ENCODE measurements around the gene KLK15.

KLK15 gene

DNA sequence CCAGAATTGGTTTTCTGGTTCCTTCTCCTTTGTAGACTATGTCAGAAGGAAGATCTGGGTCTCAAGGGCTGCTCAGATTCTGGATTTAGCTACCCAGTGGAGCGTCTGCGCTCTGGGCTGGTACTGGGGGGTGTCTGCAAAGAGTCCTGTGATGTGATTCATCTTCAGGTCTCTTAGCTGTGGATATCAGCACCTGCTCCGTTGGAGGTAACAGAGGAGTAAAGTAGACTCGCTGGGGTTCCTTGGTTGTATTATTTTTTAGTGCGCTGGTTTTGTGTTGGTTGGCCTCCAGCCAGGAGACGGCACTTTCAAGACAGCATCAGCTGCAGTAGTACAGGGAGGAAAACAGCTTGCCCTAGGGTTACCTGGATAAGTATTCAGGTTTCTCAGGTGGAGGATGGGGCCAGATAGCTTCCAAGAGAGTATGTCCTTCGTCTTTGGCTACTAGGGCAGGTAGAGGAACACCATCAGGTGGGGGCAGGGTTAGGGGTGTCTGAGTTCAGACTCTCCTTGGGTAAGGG is 10.4 kb upstream of the KLK15 start:
- DNase-seq (ENCODE audit: low read depth): no peak

DNA sequence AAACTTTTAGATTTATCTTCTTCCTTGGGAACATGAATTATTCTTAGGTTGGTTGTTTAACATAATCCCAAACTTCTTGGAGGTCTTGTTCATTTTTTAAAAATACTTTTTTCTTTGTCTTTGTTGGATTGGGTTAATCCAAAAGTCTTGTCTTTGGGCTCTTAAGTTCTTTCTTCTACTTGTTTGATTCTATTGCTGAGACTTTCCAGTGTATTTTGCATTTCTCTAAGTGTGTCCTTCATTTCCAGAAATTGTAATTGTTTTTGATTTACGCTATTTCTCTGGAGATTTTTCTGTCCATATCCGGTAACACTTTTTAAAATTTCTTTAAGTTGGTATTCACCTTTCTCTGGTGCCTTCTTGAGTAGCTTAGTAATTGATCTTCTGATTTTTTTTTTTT is 9.8 kb upstream of the KLK15 start:
- DNase-seq (ENCODE audit: low read depth): no peak

DNA sequence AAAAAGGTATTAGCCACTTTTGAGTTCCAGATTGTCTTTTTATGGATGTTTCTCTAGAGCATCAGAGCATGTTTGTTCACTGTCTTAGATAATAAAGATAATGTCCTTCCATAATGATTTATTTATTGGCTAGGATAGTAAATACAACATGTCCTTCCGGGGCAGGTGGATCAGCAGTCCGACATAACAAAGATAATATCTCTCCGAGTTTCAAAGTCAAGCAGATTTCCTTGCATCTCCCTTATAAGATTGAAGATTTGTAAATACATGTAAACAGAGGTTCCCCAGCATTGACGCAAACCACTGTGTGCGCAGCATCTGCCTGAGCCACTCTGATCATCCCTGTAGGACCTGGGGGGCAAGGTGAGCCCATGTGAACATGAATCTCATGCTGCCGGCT is 8.8 kb upstream of the KLK15 start:
- DNase-seq (ENCODE audit: low read depth): no peak

DNA sequence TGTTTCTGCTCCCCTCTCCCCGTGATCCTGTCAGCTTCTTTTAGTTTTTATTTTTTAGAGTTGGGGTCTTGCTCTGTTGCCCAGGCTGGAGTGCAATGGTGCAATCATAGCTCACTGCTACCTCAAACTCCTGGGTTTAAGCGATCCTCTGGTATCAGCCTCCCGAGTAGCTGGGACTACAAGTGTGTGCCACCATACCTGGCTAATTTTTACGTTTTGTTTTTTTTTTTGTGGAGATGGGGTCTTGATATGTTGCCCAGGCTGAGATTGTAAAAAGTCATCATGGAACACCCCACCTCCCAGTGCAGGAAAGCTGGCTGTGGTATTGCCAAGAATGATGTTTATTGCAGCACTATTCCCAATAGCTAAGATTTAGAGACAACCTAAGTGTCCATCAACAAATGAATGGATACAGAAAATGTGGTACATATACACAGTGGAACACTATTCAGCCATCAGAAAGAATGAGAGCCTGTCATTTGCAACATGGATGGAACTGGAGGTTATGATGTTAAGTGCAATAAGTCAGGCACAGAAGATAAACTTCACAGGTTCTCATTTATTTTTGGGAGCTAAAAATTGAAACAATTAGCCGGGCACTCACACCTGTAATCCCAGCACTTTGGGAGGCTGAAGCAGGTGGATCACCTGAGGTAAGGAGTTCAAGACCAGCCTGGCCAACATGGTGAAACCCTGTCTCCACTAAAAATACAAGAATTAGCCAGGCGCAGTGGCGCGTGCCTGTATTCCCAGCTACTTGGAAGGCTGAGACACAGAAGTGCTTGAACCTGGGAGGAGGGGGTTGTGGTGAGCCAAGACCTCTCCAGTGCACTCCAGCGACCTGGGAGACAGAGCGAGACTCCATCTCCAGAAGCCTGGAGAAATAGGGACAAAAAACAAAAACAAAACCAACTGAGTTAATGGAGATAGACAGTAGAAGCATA is 6.6 kb upstream of the KLK15 start:
- DNase-seq (ENCODE audit: low read depth): no peak

DNA sequence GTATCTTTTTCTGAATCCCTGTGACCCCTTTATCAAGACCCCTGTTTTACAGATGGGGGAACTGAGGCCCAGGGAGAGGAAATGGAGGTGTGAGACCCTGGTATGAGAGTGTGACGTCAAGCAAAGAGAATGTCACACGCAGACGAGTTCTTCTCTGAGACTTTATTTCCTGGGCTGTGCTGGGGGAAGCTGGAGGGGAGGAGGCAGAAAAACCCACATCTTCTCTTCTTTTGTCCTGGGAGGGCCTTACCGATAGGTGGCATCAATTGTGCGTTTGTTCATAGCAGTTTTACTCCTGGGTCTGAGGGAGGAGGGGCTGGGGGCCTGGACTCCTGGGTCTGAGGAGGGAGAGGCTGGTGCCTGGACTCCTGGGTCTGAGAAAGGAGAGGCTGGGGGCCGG is 4.9 kb upstream of the KLK15 start:
- no peak for DNase-seq (ENCODE audit: low read depth)

DNA sequence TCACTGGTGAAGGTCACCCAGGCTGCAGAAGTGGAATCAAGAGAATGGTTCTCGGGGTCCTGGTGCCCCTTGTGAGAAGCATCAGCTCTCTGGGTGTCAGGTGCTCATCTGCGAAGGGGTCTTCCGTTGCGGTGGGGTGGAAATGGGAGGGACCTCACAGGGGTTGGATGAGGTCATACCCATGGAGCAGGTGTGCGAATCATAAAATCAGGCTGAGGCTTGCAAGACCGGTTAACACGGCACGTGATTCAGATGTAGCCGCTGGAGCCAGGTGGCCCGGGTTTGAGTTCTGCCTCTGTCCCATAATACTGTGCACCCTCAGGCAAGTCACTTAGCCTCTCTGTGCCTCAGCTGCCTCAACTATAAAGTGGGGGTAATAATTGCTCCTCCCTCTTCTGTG is 3.9 kb upstream of the KLK15 start:
- DNase-seq (ENCODE audit: low read depth): no peak

DNA sequence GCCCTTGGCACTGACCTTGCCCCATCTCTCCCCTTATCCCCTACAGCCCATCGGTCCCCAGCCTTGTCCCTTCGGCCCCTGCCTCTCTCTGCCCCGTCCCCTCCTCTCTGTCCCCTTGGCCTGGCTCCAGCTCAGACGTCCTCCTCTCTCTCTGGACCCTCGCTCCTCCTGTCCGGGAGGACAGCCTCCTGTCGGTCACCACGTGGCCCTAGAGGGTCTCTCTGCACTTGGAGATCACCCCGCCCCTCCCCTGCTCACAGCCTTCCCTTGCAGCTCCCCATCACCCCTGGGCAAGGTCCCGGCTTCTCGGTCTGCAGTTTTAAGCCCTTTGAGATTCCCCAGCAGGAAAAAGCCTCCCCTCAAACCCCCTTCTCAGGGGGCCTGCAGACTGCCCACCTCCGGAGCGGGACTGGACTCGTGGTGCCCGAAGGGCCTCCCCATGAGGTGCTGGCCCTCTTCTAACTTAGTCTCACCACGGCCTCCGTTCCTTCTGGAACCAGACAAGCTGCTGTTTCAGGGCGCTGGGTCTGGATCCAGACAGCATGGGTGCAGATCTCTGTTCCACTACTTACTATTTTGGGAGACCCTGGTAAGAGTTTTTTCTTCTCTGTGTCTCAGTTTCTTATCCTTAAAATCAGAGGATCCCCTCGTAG is 3.3 kb upstream of the KLK15 start:
- no peak for DNase-seq (ENCODE audit: low read depth)

DNA sequence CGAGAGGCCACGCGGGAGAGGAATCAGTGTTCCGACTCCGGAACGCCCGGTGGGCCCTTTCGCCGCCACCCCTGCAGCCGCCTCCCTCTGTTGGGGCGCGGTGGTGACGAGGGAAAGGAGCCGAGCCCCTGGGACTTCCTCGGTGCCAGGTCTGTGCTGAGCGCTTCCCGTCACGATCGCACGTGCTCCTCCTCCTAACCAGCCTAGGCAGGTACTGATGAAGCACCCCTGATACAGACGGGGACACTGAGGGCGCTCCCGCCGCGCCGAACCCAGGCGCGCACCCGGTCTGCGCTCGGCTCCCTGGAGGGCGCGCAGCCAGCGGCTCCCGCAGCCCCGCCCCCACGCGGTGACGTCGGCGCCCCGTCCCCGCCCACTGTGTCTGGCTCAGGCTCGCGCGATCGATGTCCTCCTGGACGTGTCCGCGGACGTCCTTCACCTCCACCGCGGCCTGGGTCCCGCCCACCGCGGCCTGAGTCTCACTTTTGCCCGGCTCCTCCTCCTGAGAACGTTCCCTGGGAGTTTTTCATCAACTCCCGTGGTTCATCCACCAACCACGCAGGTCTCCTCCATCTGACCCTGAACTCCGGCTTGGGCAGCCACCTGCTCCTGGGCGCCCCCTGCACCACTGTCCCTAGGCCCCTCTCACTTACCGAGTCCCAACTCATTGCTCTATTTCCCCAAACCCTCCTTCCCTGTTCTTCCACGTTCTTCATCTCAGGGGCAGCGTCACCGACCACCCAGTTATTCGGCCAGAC is 2.6 kb upstream of the KLK15 start:
- peak; percentile 70 for DNase-seq (ENCODE audit: low read depth)

DNA sequence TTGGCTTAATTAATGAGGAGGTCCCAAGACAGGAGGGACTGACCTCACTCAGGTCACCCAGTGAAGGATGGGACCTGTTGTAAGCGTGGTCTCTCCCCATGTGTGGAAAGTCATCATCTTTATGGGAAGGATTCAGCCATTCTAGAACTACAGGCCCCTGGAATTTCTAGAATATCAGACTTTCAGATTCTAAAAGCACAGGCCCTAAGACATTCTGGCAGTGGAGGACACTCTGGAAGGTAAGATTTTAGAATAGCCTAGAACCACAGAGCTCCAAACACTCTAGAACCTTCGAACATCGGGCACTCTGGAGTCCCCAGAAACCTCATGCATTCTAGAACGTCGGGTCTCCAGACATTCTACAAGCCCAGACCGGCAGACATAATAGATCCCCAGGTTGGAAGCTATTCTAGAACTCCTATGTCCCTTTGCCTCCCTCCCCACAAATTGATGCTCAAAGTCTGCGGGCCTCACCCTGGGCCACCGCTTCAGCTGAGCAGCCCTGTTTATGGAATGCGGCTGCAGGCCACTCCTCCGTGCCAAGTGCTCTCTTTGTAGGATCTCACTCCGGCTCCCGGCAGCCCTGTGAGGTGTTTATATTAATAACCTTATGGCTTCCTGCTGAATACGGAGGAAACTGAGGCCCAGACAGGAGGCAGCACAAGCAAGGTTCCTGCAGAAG is 1.9 kb upstream of the KLK15 start:
- no peak for DNase-seq (ENCODE audit: low read depth)

DNA sequence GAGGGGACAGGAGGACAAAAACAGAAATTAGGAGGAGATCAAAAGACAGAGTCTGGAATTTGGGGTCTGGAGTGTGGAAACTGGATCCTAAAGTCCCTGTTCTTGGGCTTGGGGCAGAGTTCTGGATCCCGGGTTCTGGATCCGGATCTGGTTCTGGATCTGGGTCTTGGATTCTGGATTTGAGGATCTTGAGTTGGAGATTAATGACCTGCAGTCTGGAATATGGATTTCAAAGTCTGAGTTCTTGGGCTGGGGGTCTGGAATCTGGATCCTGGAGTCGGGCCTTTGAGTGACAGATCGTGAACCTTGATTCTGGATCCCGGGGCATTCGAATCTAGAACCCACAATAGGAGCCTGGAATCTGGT is 411 bp upstream of the KLK15 start:
- DNase-seq (ENCODE audit: low read depth): no peak

DNA sequence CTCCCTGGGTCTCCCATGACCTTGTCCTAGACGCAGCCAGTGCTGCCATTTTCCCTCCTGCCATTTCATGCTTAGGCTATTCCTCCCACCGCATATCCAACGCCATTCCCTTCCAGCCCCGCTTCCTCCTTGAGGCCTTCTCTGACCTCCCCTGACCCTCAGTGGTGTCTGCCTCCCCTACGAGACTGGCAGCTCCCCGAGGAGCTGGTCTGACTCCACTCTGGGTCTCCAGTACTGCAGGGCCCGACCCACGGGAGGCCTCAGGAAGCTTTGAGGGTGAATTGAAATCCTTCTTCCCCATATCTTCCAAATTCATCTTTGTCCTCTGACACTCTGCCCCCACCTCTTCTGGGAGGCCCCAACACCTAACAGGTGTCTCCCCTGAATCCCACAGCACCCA is 708 bp downstream of the KLK15 start:
- DNase-seq (ENCODE audit: low read depth): no peak

DNA sequence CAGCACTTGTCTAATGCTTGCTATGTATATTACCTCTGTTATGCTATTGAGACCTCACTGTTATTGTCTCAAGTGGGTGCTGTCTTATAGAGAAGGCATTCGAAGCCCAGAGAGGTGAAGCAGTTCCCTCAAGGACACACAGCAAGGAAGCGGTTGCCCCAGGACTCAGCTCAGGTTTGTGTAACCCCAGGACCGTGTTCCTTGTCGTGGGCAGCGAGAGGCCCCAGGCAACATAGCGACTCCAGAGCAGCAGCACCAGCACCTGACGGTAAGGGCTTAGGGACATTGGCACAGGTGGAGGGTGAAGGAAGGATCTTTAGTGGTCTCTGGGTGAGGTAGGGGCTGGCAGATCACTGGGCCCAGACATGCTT is 2.4 kb downstream of the KLK15 start:
- DNase-seq (ENCODE audit: low read depth): no peak

DNA sequence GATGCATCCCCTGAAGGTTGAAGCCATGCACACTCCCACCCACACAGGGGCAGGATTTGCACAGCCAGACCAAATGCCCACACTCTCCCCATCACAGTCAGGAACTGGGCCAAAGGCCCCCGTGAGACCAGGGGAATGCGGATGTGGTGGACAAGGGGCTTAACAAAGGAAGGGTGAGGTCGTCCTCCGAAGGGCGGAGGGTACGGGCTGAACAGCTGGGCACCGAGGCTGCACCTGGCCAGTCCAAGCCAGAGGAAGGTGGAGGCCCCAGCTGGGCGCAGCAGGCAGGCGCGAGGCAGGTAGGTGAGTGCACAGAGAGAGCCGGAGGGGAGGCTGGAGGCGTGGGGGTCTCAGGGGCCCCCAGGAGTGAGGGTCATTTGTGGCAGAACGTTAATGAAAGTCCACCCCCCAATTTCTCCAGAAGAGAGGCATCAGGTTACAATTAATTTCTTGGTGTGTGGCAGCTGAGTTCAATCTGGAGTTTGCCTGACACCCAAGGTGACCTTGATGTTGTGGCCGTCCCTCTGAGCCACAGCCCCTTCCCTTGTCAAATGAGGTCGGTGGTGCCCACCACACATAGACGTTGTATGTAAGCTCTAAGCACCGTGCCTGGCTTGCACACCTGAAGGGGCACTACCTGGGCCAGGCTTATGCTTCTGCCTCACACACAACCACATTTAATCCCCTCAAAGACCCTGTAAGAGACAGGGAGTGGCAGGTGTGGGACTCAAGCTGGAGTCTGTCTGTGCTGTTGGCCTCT is 2.9 kb downstream of the KLK15 start:
- no peak for DNase-seq (ENCODE audit: low read depth)

DNA sequence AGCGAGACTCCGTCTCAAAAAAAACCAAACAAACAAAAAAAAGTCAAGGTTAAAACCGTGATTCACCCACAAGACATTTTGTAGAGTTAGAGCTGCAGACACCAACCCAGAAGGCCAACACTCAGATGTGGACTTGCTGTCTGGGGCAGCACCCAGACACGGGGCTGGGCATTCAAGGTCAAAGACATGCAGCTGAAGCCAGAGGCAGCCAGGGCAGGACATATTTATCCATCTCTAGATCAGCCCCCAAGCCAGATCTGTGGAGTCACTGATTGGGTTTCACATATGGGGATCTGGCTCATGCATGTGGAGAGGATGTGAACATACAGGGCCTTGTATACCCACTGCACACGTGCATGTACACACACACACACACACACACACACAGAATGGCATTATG is 3.6 kb downstream of the KLK15 start:
- no peak for DNase-seq (ENCODE audit: low read depth)

DNA sequence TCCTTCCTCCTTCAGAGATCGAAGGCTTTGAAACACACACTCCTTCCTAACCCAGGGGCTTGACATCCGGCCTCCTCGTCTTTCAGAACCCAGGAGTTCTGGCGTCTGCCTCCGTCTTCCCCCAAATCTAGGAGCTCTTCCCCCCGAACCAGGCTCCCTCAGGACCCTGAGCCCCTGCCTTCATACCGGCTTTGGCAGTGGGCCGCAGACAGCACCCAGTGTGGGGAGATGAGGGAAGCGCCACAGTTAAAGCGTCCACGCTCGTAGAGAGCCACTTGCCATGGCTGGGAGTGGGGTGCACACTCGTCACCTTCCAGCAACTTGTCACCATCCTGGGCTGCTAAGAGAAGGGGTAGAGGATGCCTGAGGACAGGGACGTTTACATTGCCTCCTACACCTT is 5.9 kb downstream of the KLK15 start:
- DNase-seq (ENCODE audit: low read depth): no peak

DNA sequence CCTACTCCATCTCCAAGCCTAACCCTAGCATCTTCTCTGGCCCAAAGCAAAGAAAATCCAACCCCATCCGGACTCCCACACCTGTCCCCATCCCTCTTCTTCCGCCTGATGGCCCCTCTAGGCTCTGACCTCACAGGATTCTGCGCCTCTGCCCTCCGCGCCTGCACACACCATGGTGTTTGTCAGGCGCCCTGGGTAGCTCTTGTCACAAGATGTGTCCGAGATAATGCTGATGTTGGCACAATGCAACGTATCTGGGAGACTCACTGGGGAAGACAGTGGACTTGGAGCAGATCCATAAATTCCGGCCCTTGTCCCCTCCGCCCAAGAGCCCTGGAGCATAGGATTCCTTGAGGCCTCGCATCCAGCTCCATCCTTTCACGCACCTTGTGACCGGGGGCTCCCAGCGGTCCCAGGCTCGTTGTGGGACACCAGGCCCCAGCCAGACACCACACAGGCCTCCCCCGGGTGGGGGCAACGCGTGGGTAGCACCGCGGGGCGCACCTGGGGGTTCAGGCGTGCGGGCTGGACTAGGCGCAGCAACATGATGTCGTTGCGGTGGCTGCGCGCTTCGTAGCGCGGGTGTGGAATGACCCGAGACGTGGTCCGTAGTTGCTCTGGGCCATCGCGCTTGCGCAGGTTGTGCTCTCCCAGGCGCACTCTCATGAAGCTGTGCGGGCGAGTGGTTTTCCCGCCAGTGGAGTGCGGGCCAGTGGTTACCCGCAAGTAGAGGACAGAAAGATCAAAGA is 6.7 kb downstream of the KLK15 start:
- DNase-seq (ENCODE audit: low read depth): no peak

DNA sequence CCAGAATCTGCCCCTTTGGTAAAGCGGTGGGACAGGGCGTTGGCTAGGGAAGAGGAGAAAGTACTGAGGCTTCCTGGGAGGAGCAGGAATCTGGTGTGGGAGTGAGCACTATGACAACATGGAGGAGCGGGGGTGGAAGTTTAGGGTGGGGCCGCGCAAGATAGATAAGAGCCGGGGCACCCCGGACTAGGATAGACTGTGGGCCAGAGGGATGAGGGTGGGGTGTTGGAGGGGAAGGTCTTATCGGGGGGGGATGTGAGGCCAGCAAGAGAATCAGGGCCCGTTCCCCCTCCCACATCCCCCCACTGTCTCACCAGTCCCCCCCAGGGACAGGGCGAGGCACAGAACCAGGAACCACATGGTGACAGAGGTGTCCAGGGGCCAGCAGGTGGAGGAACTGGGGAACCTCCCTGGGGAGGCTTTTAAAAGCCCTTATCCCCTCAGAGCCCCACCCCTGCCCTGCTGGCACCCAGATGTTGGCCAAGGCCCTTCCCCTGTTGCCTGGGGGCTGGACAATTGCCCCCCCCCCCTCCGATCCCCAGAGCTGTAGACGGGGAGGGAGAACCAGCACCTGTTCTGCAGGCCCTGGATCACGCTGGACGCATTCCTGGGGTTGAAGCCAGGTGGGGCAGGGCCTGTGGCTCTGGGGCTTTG is 9.9 kb downstream of the KLK15 start, which contains the start of gene KLK1:
TSS of gene KLK1 (minus strand) at position 399 of the 654 bp plus-strand sequence. CDS start at position 360, 39 bp downstream.
- DNase-seq (ENCODE audit: low read depth): no peak

DNA sequence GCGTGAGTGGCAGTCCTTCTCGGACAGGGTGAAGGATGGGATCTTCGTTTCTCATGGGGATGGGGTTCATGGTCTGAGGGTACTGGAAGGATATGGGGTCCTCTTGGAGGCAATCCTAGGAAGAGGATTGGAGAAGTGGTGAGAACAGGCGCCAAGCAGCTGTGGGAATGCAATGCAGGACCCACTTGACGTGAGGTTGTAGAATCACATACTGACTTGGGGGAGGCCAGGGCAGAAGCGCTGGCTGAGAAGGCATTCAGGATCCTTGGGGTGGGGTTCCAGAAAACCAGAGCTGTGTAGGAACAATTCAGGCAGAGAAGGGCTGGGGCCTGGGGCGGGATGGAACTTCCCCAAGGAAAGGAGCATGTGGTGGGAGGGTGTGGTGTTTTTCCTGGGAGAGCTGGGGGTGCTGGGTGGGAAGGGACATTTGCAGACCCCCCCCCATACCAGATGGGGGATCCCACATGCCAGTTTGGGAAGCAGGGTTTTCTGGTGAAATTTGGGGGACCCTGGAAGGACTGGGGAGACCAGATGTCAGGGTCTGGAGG is 10.6 kb downstream of the KLK15 start:
- no peak for DNase-seq (ENCODE audit: low read depth)

DNA sequence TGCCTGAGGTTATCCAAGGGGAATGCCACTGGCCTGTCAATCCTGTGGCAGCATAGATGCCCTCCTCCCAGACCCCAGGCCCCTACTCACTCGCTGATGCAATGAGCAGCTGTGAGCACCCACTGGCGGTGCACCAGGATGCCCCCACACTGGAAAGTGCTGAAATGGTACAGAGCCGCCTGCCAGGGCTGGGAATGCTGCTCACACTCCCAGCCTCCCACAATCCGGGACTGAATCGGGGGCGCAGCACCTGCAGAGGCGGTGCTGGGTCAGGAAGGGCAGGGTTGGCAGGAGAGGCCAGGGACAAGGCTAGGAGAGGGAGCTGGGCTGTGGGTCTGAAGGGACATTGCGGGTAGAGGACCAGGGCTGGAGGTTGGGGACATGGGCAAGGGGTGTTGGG is 11.8 kb downstream of the KLK15 start:
- no peak for DNase-seq (ENCODE audit: low read depth)

DNA sequence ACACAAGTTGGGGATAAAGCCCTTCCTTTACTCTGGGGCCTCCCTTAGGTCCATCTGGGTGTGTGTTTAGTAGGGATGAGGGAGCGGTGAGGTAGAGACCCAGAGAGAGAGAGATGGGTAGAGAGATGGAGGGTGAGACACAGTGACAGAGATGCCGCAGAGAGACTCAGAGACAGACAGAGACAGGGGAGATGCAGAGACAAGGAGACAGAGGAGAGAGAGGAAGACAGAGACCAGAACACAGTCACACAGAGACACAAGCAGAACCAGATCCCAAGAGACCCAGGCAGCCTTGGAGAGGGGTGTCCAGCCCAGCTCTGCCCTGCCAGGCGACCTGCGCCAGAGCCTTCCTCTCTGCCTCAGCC is 12.1 kb downstream of the KLK15 start:
- DNase-seq (ENCODE audit: low read depth): no peak
